LoVo (cell line): ENCODE results near the gene LOX.

Source experiments
- DNase-seq: peaks from one replicate; pipeline ENCODE4 v3.0.0-alpha.2; 2016; ENCODE audit warnings: low spot score

The LOX gene

GRCh38 chr5:122078116-122079110 is at the start of gene LOX:
Gene LOX (minus strand): TSS chr5:122078259. CDS start chr5:122077985, 274 bp downstream.
- no peak for DNase-seq

- no peak for DNase-seq
These were observed 48.8 kb upstream of the LOX start for GRCh38 chr5:122126756-122127321.

GRCh38 chr5:122126177-122126755 is 48.2 kb upstream of the LOX start:
- DNase-seq = no peak

- no peak for DNase-seq
These were observed 46.7 kb upstream of the LOX start for GRCh38 chr5:122124766-122125165.

GRCh38 chr5:122121479-122122465 is 43.7 kb upstream of the LOX start:
- DNase-seq = no peak

- DNase-seq = peak; percentile 5
These were observed 42.9 kb upstream of the LOX start for GRCh38 chr5:122120957-122121356.

- DNase-seq = no peak
These were observed 42.4 kb upstream of the LOX start for GRCh38 chr5:122120493-122120892.

GRCh38 chr5:122119205-122119604 is 41.1 kb upstream of the LOX start:
- DNase-seq = no peak

GRCh38 chr5:122118356-122118948 is 40.4 kb upstream of the LOX start:
- DNase-seq = no peak

GRCh38 chr5:122114501-122114900 is 36.4 kb upstream of the LOX start:
- no peak for DNase-seq

GRCh38 chr5:122112733-122113558 is 34.9 kb upstream of the LOX start:
- DNase-seq = no peak

GRCh38 chr5:122112063-122112462 is 34.0 kb upstream of the LOX start:
- no peak for DNase-seq

GRCh38 chr5:122111460-122111859 is 33.4 kb upstream of the LOX start:
- DNase-seq = no peak

GRCh38 chr5:122110987-122111386 is 32.9 kb upstream of the LOX start:
- no peak for DNase-seq

- no peak for DNase-seq
These were observed 29.0 kb upstream of the LOX start for GRCh38 chr5:122107016-122107415.

GRCh38 chr5:122105909-122106308 is 27.9 kb upstream of the LOX start:
- DNase-seq = no peak

- DNase-seq = peak; percentile 2
These were observed 24.8 kb upstream of the LOX start for GRCh38 chr5:122102825-122103224.

GRCh38 chr5:122101636-122102285 is 23.7 kb upstream of the LOX start:
- peak; percentile 23 for DNase-seq

GRCh38 chr5:122099060-122099790 is 21.2 kb upstream of the LOX start:
- no peak for DNase-seq
